Measurements from ENCODE around the gene FURIN. TPM values are rescaled to one million over a fixed set of nuclear protein-coding genes. Genes with fewer than 3 reads are reported as not detected.

FURIN gene
- polyA plus RNA-seq, 2 of the 4 experiments (the other 2 are of a cell fraction), result 16.8 to 33.3 TPM

DNA sequence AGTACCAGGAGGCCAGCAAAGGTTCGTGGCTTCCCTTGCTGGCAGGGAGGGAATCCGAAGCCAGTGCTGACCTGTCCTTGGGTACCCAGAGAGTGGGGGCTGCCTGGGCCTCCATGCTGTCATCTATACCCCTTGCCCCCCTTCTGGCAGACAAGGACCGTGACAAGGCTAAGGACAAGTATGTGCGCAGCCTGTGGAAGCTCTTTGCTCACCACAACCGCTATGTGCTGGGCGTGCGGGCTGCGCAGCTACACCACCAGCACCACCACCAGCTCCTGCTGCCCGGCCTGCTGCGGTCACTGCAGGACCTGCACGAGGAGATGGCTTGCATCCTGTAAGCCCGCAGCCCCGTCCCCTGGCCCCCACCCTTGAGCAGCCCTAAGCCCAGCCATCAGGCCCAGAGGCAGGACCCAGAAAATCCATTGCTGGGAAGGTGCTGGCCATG, 18.7 kb downstream of the FURIN start:
- TF ChIP-seq ZFP36 (IDR thresholded peaks at IDR 0.05; ENCODE audit: borderline replicate concordance, partially characterized antibody), result no peak
- no peak for TF ChIP-seq GATA3 (IDR thresholded peaks at IDR 0.05; ENCODE audit: borderline replicate concordance)
- TF ChIP-seq CBX8 (IDR thresholded peaks at IDR 0.05), result no peak
- no peak for TF ChIP-seq HMGXB4 (CRISPR knock-in tag; IDR thresholded peaks at IDR 0.05; ENCODE audit: borderline replicate concordance)
- TF ChIP-seq CTCF (IDR thresholded peaks at IDR 0.05), result no peak
- no peak for TF ChIP-seq NFE2L2 (conservative IDR thresholded peaks at IDR 0.05; ENCODE audit: low read length)
- TF ChIP-seq EP300 (IDR thresholded peaks at IDR 0.05), result no peak
- no peak for TF ChIP-seq SREBF2 (IDR thresholded peaks at IDR 0.05)
- TF ChIP-seq, protein P1, sequence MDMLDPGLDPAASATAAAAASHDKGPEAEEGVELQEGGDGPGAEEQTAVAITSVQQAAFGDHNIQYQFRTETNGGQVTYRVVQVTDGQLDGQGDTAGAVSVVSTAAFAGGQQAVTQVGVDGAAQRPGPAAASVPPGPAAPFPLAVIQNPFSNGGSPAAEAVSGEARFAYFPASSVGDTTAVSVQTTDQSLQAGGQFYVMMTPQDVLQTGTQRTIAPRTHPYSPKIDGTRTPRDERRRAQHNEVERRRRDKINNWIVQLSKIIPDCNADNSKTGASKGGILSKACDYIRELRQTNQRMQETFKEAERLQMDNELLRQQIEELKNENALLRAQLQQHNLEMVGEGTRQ (IDR thresholded peaks at IDR 0.05), result no peak
- no peak for TF ChIP-seq NPAS2 (CRISPR knock-in tag; IDR thresholded peaks at IDR 0.05; ENCODE audit: borderline replicate concordance)
- no peak for TF ChIP-seq CBX2 (IDR thresholded peaks at IDR 0.05; ENCODE audit: borderline replicate concordance, low read depth)
- no peak for TF ChIP-seq JUN (IDR thresholded peaks at IDR 0.05)
- no peak for TF ChIP-seq RCOR1 (IDR thresholded peaks at IDR 0.05; ENCODE audit: low read depth, low read length)
- no peak for TF ChIP-seq KDM5A (IDR thresholded peaks at IDR 0.05)
- no peak for TF ChIP-seq FOSL2 (IDR thresholded peaks at IDR 0.05)
- TF ChIP-seq FOSL2 (CRISPR knock-in tag; IDR thresholded peaks at IDR 0.05), result no peak
- no peak for TF ChIP-seq MYC (IDR thresholded peaks at IDR 0.05; ENCODE audit: borderline replicate concordance, low read length)
- TF ChIP-seq CHD2 (IDR thresholded peaks at IDR 0.05; ENCODE audit: low read length, partially characterized antibody), result no peak
- FAIRE-seq, result no peak
- CTCF ChIA-PET, result interaction anchor here (1.2 to 10.9 kb wide), 38 partner anchors 8 to 594 kb away, joined by 3 to 265 read pairs (median 14); partner anchors contain the start of genes BLM, FURIN, HDDC3 and MAN2A2
- no peak for DNase-seq (ENCODE audit: low read depth in 1 of 2, low spot score in 1 of 2)
- ATAC-seq, result no peak
- 80% methylated on average over 11 of the region's 13 CpGs for whole genome bisulfite sequencing (ENCODE audit: missing lambda C conversion rate)
- Histone ChIP-seq H3K9me3 (no peaks in the 10 kb centered on the region), H3K4me3 (no peak overlapping the region), H3K27ac (no peak overlapping the region), H3K4me1 (no peaks in the 10 kb centered on the region), H3K4me2 (no peak overlapping the region)
- POLR2A ChIA-PET, result no interaction called here

- TF ChIP-seq, protein P2, sequence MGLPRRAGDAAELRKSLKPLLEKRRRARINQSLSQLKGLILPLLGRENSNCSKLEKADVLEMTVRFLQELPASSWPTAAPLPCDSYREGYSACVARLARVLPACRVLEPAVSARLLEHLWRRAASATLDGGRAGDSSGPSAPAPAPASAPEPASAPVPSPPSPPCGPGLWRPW (IDR thresholded peaks at IDR 0.05), result no peak
- TF ChIP-seq FOSL2 (IDR thresholded peaks at IDR 0.05) (no peak), FOSL2 (CRISPR knock-in tag; IDR thresholded peaks at IDR 0.05) (no peak), CEBPB (IDR thresholded peaks at IDR 0.05) (no peak), REST (IDR thresholded peaks at IDR 0.05) (no peak), KDM1A (IDR thresholded peaks at IDR 0.05; ENCODE audit: low read depth) (no peak), BCL3 (IDR thresholded peaks at IDR 0.05) (no peak), HOXB13 (CRISPR knock-in tag; IDR thresholded peaks at IDR 0.05; ENCODE audit: low read depth) (no peak)
- Histone ChIP-seq H3K4me1 (no peaks in the 10 kb centered on the region), H3K4me3 (no peak overlapping the region), H3K27ac (no peak overlapping the region), H3K9me3 (no peaks in the 10 kb centered on the region), H3K4me2 (no peak overlapping the region)
- ATAC-seq (no peak), DNase-seq (ENCODE audit: low read depth in 1 of 2, low spot score in 1 of 2) (no peak), FAIRE-seq (no peak)
- ChIA-PET CTCF (interaction anchor here (0.8 to 10.9 kb wide), 13 partner anchors 11 to 569 kb away, joined by 3 to 265 read pairs (median 5); partner anchors contain the start of genes BLM, HDDC3, MAN2A2 and UNC45A), POLR2A (interaction anchor here (0.6 kb wide), 1 partner anchor 172 kb away, joined by 3 read pairs; the partner anchor contains the start of gene BLM)
- 79% methylated on average over 15 of the region's 18 CpGs for WGBS (ENCODE audit: missing lambda C conversion rate)
These were observed 20.9 kb downstream of the FURIN start for GRCh38 chr15:90889313-90889730.
